NB4 (cell line): ENCODE results near the gene CTNNA2.

Source experiments
- MYC ChIP-seq: IDR thresholded peaks from 2 replicates; pipeline ENCODE4 v1.6.1; 2011; ENCODE audit warnings: low read depth, low read length
- POLR2A ChIP-seq: IDR thresholded peaks from 2 replicates; pipeline ENCODE4 v1.6.1; 2011; ENCODE audit warnings: mild to moderate bottlenecking; ENCODE audit not compliant: insufficient read length; ENCODE audit errors: extremely low read depth
- TF ChIP-seq, protein P1 (sequence below): IDR thresholded peaks from one replicate; pipeline ENCODE4 v1.5.1; 2012; ENCODE audit warnings: low read depth, low read length
- TF ChIP-seq, protein P2 (sequence below): IDR thresholded peaks from 2 replicates; pipeline ENCODE4 v1.6.1; 2011; ENCODE audit warnings: low read depth, low read length

DNA sequence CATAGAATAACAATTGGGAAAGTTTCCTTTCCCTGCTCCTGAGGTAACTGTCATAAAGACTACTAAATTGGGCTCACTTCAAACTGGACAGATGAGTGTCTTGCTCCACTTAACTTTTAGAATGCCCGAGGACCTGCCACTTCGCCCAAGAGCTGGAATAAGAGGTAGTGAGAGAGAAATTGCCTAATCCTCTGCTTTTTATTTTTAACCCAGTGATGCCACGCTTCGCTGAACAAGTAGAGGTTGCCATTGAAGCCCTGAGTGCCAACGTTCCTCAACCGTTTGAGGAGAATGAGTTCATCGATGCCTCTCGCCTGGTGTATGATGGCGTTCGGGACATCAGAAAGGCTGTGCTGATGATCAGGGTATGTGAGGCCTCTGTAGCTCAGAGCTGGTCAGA lies 1061.1 kb downstream of the CTNNA2 start:
- TF ChIP-seq, protein P1, sequence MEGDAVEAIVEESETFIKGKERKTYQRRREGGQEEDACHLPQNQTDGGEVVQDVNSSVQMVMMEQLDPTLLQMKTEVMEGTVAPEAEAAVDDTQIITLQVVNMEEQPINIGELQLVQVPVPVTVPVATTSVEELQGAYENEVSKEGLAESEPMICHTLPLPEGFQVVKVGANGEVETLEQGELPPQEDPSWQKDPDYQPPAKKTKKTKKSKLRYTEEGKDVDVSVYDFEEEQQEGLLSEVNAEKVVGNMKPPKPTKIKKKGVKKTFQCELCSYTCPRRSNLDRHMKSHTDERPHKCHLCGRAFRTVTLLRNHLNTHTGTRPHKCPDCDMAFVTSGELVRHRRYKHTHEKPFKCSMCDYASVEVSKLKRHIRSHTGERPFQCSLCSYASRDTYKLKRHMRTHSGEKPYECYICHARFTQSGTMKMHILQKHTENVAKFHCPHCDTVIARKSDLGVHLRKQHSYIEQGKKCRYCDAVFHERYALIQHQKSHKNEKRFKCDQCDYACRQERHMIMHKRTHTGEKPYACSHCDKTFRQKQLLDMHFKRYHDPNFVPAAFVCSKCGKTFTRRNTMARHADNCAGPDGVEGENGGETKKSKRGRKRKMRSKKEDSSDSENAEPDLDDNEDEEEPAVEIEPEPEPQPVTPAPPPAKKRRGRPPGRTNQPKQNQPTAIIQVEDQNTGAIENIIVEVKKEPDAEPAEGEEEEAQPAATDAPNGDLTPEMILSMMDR = no peak
- TF ChIP-seq MYC = no peak
- no peak for TF ChIP-seq POLR2A
- TF ChIP-seq, protein P2, sequence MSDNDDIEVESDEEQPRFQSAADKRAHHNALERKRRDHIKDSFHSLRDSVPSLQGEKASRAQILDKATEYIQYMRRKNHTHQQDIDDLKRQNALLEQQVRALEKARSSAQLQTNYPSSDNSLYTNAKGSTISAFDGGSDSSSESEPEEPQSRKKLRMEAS = no peak
